HepG2 (cell line): ENCODE results near the gene CRAMP1.

Experiments
- CC2D1A ChIP-seq: sonication (generic); formaldehyde crosslinking; IDR thresholded peaks from 2 replicates; pipeline ENCODE4 v1.8.1; 2023; ENCODE audit warnings: mild to moderate bottlenecking, missing genetic modification reagents
- FOXK1 ChIP-seq: sonication (generic); formaldehyde crosslinking; IDR thresholded peaks from 2 replicates; pipeline ENCODE4 v1.4.0; 2020; ENCODE audit warnings: low read depth, missing genetic modification reagents, borderline replicate concordance
- ISL2 ChIP-seq: sonication (generic); formaldehyde crosslinking; IDR thresholded peaks from 2 replicates; pipeline ENCODE4 v1.5.0; 2020; ENCODE audit warnings: missing genetic modification reagents
- NFKB2 ChIP-seq: sonication (generic); formaldehyde crosslinking; IDR thresholded peaks from 2 replicates; pipeline ENCODE4 v1.4.0; 2020; ENCODE audit warnings: missing genetic modification reagents, borderline replicate concordance
- PHB2 ChIP-seq: fragments of 450-650 bp; IDR thresholded peaks from 2 replicates; pipeline ENCODE4 v1.6.1; 2018; ENCODE audit not compliant: partially characterized antibody
- POLR2AphosphoS5 ChIP-seq: IDR thresholded peaks from 2 replicates; pipeline ENCODE4 v1.6.1; 2012; ENCODE audit warnings: low read depth, low read length
- PRPF4 ChIP-seq: fragments of 200-400 bp; formaldehyde crosslinking; IDR thresholded peaks from 2 replicates; pipeline ENCODE4 v1.6.1; 2016; ENCODE audit warnings: low read length, low read depth; ENCODE audit not compliant: poor library complexity, severe bottlenecking
- PTBP1 ChIP-seq: fragments of 200-400 bp; formaldehyde crosslinking; IDR thresholded peaks from 2 replicates; pipeline ENCODE4 v1.6.1; 2018; ENCODE audit warnings: low read length, low read depth; ENCODE audit not compliant: poor library complexity, severe bottlenecking
- TEAD3 ChIP-seq: optimal IDR thresholded peaks from 2 replicates; pipeline ENCODE3; 2016; ENCODE audit warnings: borderline replicate concordance
- ZNF660 ChIP-seq: sonication (generic); formaldehyde crosslinking; IDR thresholded peaks from 2 replicates; pipeline ENCODE4 v1.5.1; 2020; ENCODE audit warnings: mild to moderate bottlenecking, low read depth, missing genetic modification reagents, borderline replicate concordance
- TF ChIP-seq, protein P1 (sequence below): sonication (generic); formaldehyde crosslinking; IDR thresholded peaks from 2 replicates; pipeline ENCODE4 v1.5.0; 2020; ENCODE audit warnings: mild to moderate bottlenecking, missing genetic modification reagents, moderate library complexity
- TF ChIP-seq, protein P2 (sequence below): sonication (generic); formaldehyde crosslinking; IDR thresholded peaks from 2 replicates; pipeline ENCODE4 v1.8.1; 2022; ENCODE audit warnings: mild to moderate bottlenecking, missing genetic modification reagents
- TF ChIP-seq, protein P3 (sequence below): sonication (generic); formaldehyde crosslinking; IDR thresholded peaks from 2 replicates; pipeline ENCODE4 v1.8.1; 2022; ENCODE audit warnings: low read depth, mild to moderate bottlenecking, missing genetic modification reagents

DNA sequence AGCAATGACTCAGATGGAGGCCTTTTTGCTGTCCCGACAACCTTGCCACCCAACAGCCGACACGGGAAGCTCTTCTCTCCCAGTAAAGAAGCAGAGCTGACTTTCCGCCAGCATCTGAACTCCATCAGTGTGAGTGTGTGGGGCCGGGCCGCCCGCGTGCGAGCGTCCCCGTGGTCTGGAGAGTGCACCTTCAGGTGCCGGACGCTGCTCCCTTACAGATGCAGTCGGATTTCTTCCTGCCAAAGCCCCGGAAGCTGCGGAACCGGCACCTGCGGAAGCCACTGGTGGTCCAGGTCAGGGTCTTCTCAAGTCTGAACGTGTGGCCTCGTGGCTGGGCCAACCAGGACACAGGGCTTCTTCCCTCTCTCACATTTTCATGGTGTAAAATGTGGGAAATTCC is 50.4 kb downstream of the CRAMP1 start:
- TF ChIP-seq PHB2 (no peak), TEAD3 (CRISPR knock-in tag) (no peak), POLR2AphosphoS5 (no peak), NFKB2 (CRISPR knock-in tag) (no peak), CC2D1A (no peak), PTBP1 (no peak), ZNF660 (CRISPR knock-in tag) (no peak), PRPF4 (no peak), ISL2 (CRISPR knock-in tag) (no peak), FOXK1 (CRISPR knock-in tag) (no peak)
- TF ChIP-seq, protein P1, sequence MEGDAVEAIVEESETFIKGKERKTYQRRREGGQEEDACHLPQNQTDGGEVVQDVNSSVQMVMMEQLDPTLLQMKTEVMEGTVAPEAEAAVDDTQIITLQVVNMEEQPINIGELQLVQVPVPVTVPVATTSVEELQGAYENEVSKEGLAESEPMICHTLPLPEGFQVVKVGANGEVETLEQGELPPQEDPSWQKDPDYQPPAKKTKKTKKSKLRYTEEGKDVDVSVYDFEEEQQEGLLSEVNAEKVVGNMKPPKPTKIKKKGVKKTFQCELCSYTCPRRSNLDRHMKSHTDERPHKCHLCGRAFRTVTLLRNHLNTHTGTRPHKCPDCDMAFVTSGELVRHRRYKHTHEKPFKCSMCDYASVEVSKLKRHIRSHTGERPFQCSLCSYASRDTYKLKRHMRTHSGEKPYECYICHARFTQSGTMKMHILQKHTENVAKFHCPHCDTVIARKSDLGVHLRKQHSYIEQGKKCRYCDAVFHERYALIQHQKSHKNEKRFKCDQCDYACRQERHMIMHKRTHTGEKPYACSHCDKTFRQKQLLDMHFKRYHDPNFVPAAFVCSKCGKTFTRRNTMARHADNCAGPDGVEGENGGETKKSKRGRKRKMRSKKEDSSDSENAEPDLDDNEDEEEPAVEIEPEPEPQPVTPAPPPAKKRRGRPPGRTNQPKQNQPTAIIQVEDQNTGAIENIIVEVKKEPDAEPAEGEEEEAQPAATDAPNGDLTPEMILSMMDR (CRISPR knock-in tag) = no peak
- TF ChIP-seq, protein P2, sequence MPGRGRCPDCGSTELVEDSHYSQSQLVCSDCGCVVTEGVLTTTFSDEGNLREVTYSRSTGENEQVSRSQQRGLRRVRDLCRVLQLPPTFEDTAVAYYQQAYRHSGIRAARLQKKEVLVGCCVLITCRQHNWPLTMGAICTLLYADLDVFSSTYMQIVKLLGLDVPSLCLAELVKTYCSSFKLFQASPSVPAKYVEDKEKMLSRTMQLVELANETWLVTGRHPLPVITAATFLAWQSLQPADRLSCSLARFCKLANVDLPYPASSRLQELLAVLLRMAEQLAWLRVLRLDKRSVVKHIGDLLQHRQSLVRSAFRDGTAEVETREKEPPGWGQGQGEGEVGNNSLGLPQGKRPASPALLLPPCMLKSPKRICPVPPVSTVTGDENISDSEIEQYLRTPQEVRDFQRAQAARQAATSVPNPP (CRISPR knock-in tag) = no peak
- TF ChIP-seq, protein P3, sequence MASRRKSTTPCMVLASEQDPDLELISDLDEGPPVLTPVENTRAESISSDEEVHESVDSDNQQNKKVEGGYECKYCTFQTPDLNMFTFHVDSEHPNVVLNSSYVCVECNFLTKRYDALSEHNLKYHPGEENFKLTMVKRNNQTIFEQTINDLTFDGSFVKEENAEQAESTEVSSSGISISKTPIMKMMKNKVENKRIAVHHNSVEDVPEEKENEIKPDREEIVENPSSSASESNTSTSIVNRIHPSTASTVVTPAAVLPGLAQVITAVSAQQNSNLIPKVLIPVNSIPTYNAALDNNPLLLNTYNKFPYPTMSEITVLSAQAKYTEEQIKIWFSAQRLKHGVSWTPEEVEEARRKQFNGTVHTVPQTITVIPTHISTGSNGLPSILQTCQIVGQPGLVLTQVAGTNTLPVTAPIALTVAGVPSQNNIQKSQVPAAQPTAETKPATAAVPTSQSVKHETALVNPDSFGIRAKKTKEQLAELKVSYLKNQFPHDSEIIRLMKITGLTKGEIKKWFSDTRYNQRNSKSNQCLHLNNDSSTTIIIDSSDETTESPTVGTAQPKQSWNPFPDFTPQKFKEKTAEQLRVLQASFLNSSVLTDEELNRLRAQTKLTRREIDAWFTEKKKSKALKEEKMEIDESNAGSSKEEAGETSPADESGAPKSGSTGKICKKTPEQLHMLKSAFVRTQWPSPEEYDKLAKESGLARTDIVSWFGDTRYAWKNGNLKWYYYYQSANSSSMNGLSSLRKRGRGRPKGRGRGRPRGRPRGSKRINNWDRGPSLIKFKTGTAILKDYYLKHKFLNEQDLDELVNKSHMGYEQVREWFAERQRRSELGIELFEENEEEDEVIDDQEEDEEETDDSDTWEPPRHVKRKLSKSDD (CRISPR knock-in tag) = no peak
